Transverse colon (tissue), 4 donors: Measurements from ENCODE around the gene SLC45A1. TPM values are rescaled to one million over a fixed set of nuclear protein-coding genes. Genes with fewer than 3 reads are reported as not detected.

Experiments used
- DNase-seq: peaks from one replicate; pipeline ENCODE4 v3.0.0-alpha.2; 2019
- H3K27ac ChIP-seq, 4 donors: fragments of 200-600 bp; sonication (generic); 2 replicates each; pipeline ENCODE4 v1.5.1; 2016 to 2018; ENCODE audit warnings: inconsistent platforms in 4 of 4
- H3K27me3 ChIP-seq: fragments of 200-600 bp; sonication (generic); 2 replicates; pipeline ENCODE4 v1.5.1; 2017; ENCODE audit warnings: inconsistent platforms
- H3K36me3 ChIP-seq, 4 donors: fragments of 200-600 bp; sonication (generic); 2 replicates each; pipeline ENCODE4 v1.5.1; 2017 to 2019; ENCODE audit warnings: inconsistent platforms in 4 of 4
- H3K4me1 ChIP-seq, 4 donors: fragments of 200-600 bp; sonication (generic); 2 replicates each; pipeline ENCODE4 v1.5.1; 2017 to 2020; ENCODE audit warnings: inconsistent platforms in 4 of 4
- H3K4me3 ChIP-seq, 4 donors: fragments of 200-600 bp; sonication (generic); 1 replicate in 1 of 4; 2 replicates in 3 of 4; pipeline versions ENCODE4 v1.5.1 to v1.6.1; 2017 to 2019; ENCODE audit warnings: inconsistent platforms in 4 of 4
- H3K9me3 ChIP-seq, 2 donors: fragments of 200-600 bp; sonication (generic); 2 replicates each; pipeline ENCODE4 v1.5.1; 2017 to 2019; ENCODE audit warnings: inconsistent platforms in 2 of 2
- CTCF ChIP-seq, 5 experiments: fragments of 200-600 bp in 3 of 5; fragments of 450-650 bp in 2 of 5; sonication (generic) in 3 of 5; IDR thresholded peaks; 1 replicate in 2 of 5; 2 replicates in 3 of 5; pipeline ENCODE4 v1.5.1; 2016 to 2017; ENCODE audit warnings: antibody characterized with exemption in 5 of 5, inconsistent platforms in 3 of 5, mild to moderate bottlenecking in 2 of 5, moderate library complexity in 1 of 5
- EP300 ChIP-seq: sonication (generic); formaldehyde crosslinking; IDR thresholded peaks from one replicate; pipeline ENCODE4 v1.6.1; 2017; ENCODE audit warnings: antibody characterized with exemption, low read depth
- POLR2A ChIP-seq: fragments of 450-650 bp; IDR thresholded peaks from one replicate; pipeline ENCODE4 v1.6.1; 2016; ENCODE audit warnings: antibody characterized with exemption, mild to moderate bottlenecking, moderate library complexity
- POLR2AphosphoS5 ChIP-seq, 3 donors: sonication (generic); formaldehyde crosslinking; IDR thresholded peaks; one replicate each; pipeline ENCODE4 v1.6.1; 2016; ENCODE audit warnings: antibody characterized with exemption in 3 of 3
- WGBS, 2 donors: methylation state at CpG; one replicate each; pipeline ENCODE4 v1.1.5; 2018; ENCODE audit warnings: low coverage in 1 of 2; 5-methylcytosine and 5-hydroxymethylcytosine counted together
- in situ Hi-C, 4 donors: fragments of 200-750 bp; cut with MboI; loops; one replicate each; pipeline versions ENCODE4 v1.15.0 to v1.15.1; 2017; ENCODE audit warnings: low sequenced_read_pairs in 3 of 4, low pct_ligation_motif_present in 1 of 4, low pct_unique_long_range_greater_than_20kb in 1 of 4
- intact Hi-C: fragments of 100-400 bp; cut with DNase I; formaldehyde crosslinking; loops from one replicate; pipeline ENCODE4 v1.15.1; 2023; ENCODE audit warnings: low total_unique reads
- total RNA-seq, 4 donors: library from RNA; depleted of rRNA; stranded (reverse); fragments of >200 nt; gene quantifications; one replicate each; pipeline ENCODE4 v1.1.0, GENCODE V29; 2016

The SLC45A1 gene
- total RNA-seq, 4 donors from 2014 or later = 2.3 to 7.1 (median 4.1) TPM

GRCh38 chr1:8371372-8371991, 53.6 kb downstream of the SLC45A1 start:
- Histone ChIP-seq H3K4me3 (no peak overlapping the region), H3K4me1 (peaks cover 33 to 82% (median 49%) of the 10 kb centered on the region in 4 donors), H3K27ac (peak overlapping the region; percentile 62 to 89 (median 76)), H3K27me3 (no peaks in the 10 kb centered on the region), H3K36me3 (no peaks in the 10 kb centered on the region), H3K9me3 (no peaks in the 10 kb centered on the region)
- 78% methylated on average over 9 of the region's 9 CpGs; no CpG with 5 or more reads in 1 of the 2 donors for WGBS, 2 donors
- intact Hi-C loops = loop anchor here (5.0 kb wide), 1 partner anchor 41 kb away; no protein-coding TSS in a partner anchor
- TF ChIP-seq POLR2AphosphoS5 (IDR thresholded peaks at IDR 0.05) (no peak), POLR2A (no peak), EP300 (no peak), CTCF (IDR thresholded peaks at IDR 0.05) (no peak)
- no peak for DNase-seq
- in situ Hi-C loops = no loop called here

DNA sequence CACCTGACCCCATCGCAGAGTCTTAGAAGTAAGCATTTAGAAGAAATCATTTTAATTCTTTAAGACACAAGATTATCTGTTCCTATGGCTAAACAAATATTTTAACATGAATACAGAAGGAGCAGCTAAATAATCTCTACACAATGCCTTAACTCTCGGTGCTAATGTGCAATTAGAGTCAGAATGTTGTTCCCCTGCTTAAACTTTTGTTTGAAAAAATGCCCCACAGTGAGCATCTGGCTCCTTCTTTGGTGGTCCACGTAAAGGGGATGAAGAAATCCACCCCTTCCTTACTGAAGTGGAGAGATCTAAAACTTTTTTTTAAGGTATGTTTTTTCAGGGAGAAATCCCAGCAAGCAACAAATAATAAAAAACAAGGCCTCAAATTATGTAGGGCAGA, 55.2 kb downstream of the SLC45A1 start:
- peak overlapping the region; percentile 62 to 89 (median 76) for H3K27ac ChIP-seq
- H3K4me3 ChIP-seq = no peak overlapping the region
- 62 to 83% methylated on average over 3 of the region's 3 CpGs for WGBS, 2 donors
- intact Hi-C loops (loop anchor here (5.0 kb wide), 1 partner anchor 39 kb away; no protein-coding TSS in a partner anchor), in situ Hi-C loops (no loop called here)
- peaks cover 29 to 85% (median 48%) of the 10 kb centered on the region in 4 donors for H3K4me1 ChIP-seq
- H3K9me3 ChIP-seq = no peaks in the 10 kb centered on the region
- no peaks in the 10 kb centered on the region for H3K36me3 ChIP-seq
- no peaks in the 10 kb centered on the region for H3K27me3 ChIP-seq
- no peak for DNase-seq
- TF ChIP-seq POLR2AphosphoS5 (IDR thresholded peaks at IDR 0.05) = no peak
- no peak for TF ChIP-seq CTCF (IDR thresholded peaks at IDR 0.05)

DNA sequence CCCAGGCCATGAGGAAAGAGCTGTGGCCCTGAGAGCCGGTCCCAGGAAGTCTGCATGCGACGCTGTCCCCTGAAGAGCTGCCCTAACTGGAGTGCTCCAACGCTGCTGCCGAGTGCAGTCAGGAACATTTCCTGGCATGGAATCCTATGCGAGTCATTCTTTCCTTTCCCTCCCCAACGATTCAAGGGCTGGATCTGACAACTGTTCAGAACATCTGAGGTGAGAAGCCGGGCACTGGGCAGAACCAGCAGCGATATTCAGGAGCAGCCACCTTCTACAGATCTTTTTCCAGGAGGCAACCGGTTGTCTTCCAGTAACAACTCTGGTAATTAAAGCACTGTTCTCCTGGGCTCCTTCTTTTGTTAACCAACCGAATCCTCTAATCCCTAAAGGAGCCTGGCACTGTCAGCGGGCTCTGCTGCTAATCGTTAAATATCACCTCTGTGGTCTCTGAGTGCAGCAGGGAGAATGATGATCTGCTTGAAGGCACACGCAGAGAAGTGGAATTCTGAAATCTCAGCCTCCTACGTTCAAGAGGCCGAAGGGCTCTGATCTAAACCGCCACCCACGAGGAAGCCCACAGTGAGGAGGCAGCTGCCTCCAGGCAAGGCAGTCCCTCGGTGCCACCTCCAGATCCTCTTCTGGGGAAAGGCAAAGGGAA, 55.8 kb downstream of the SLC45A1 start:
- intact Hi-C loops = loop anchor here (5.0 kb wide), 1 partner anchor 39 kb away; no protein-coding TSS in a partner anchor

More for the DNA sequence above, 55.8 kb downstream of the SLC45A1 start:
- WGBS, 2 donors = 58 to 93% methylated on average over 3 to 19 of the region's 19 CpGs
- Histone ChIP-seq H3K27ac (peak overlapping the region; percentile 62 to 89 (median 76)), H3K27me3 (no peaks in the 10 kb centered on the region), H3K4me3 (no peak overlapping the region), H3K9me3 (no peaks in the 10 kb centered on the region), H3K4me1 (peaks cover 35 to 87% (median 54%) of the 10 kb centered on the region in 4 donors), H3K36me3 (no peaks in the 10 kb centered on the region)
- TF ChIP-seq POLR2AphosphoS5 (IDR thresholded peaks at IDR 0.05) = peak; percentile 88 to 90 (median 88)
- peak; percentile 93 for TF ChIP-seq EP300
- TF ChIP-seq CTCF (IDR thresholded peaks at IDR 0.05) = no peak
- DNase-seq = peak; percentile 57
- in situ Hi-C loops = no loop called here
